Measurements from ENCODE around the gene MAEA.

DNA sequence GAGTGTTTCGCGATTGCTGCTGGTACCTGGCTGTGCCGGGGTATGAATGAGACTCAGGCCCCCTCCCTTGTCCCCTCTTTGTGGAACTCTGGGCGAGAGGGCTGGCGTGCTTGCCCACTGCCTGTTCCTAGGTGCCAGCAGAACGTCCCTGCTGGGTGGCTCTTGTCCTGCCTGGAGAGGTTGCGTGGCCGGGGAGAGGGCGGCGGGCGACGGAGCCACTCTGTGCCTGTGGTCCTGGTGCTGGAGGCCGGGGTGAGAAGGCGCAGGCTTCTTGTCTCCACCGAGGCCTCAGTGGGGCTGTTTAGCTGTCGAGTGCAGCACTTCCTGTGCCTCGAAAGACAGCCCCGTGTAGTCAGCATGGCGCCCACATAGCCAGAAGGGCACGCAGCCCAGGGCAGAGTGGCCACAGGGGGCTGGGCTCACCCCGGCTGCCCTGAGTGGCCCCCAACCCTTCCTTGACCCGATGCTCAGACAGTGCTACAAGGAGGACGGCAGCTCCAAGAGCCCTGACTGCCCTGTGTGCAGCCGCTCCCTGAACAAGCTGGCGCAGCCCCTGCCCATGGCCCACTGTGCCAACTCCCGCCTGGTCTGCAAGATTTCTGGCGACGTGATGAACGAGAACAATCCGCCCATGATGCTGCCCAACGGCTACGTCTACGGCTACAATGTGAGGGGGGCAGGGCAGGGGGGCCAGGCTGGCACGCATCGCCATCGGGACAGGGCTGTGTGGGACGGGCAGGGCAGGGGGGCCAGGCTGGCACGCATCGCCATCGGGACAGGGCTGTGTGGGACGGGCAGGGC lies 48.5 kb downstream of the MAEA start:
- TF ChIP-seq, protein P1, sequence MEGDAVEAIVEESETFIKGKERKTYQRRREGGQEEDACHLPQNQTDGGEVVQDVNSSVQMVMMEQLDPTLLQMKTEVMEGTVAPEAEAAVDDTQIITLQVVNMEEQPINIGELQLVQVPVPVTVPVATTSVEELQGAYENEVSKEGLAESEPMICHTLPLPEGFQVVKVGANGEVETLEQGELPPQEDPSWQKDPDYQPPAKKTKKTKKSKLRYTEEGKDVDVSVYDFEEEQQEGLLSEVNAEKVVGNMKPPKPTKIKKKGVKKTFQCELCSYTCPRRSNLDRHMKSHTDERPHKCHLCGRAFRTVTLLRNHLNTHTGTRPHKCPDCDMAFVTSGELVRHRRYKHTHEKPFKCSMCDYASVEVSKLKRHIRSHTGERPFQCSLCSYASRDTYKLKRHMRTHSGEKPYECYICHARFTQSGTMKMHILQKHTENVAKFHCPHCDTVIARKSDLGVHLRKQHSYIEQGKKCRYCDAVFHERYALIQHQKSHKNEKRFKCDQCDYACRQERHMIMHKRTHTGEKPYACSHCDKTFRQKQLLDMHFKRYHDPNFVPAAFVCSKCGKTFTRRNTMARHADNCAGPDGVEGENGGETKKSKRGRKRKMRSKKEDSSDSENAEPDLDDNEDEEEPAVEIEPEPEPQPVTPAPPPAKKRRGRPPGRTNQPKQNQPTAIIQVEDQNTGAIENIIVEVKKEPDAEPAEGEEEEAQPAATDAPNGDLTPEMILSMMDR (IDR thresholded peaks at IDR 0.05; ENCODE audit: borderline replicate concordance, extremely low read depth, low read length, poor library complexity, severe bottlenecking) = no peak
- TF ChIP-seq EZH2 (IDR thresholded peaks at IDR 0.05; ENCODE audit: borderline replicate concordance, low read depth, low read length, severe bottlenecking) = no peak
